Activated B cell treated with CpG ODN at 0.5 μM for 24 hours (primary cell): ENCODE results near the gene RHEBL1. TPM values are rescaled to one million over a fixed set of nuclear protein-coding genes. Genes with fewer than 3 reads are reported as not detected.

Source experiments
- ATAC-seq: fragments of 200-7000 bp; cut with Tn5 transposase; one replicate; pipeline ENCODE4 v1.10.0; 2021; ENCODE audit warnings: low read depth, mild to moderate bottlenecking, moderate library complexity
- CTCF ChIA-PET: fragments of 350-600 bp; sonication (Branson Sonifier 250); formaldehyde crosslinking; loops from one replicate; lab custom pipeline; 2021; ENCODE audit warnings: antibody characterized with exemption; lab: Charles Lee
- POLR2A ChIA-PET: fragments of 350-600 bp; sonication (Branson Sonifier 250); formaldehyde crosslinking; loops from one replicate; lab custom pipeline; 2021; ENCODE audit warnings: antibody characterized with exemption; lab: Charles Lee
- DNase-seq: peaks from one replicate; pipeline ENCODE4 v3.0.0; 2022
- H3K27ac Mint-ChIP-seq: one replicate; pipeline ENCODE4 v1.8.0; 2020; ENCODE audit warnings: mixed read lengths
- H3K27me3 Mint-ChIP-seq: one replicate; pipeline ENCODE4 v1.8.0; 2021; ENCODE audit warnings: mixed read lengths
- H3K36me3 Mint-ChIP-seq: one replicate; pipeline ENCODE4 v1.8.0; 2021; ENCODE audit warnings: low read depth, mixed read lengths
- H3K4me1 Mint-ChIP-seq: one replicate; pipeline ENCODE4 v1.8.0; 2021; ENCODE audit warnings: mixed read lengths
- H3K4me3 Mint-ChIP-seq: one replicate; pipeline ENCODE4 v1.8.0; 2020; ENCODE audit warnings: mild to moderate bottlenecking, mixed read lengths
- H3K9me3 Mint-ChIP-seq: one replicate; pipeline ENCODE4 v1.8.0; 2020; ENCODE audit warnings: mixed read lengths
- CTCF ChIP-seq: fragments of 200-600 bp; IDR thresholded peaks from one replicate; pipeline ENCODE4 v1.8.0; 2022; ENCODE audit warnings: antibody characterized with exemption, mild to moderate bottlenecking
- intact Hi-C: fragments of 100-400 bp; cut with micrococcal nuclease; formaldehyde crosslinking; loops from one replicate; pipeline ENCODE4 v1.15.1; 2024
- total RNA-seq: library from RNA; stranded (reverse); gene quantifications from 2 replicates; pipeline ENCODE4 v1.2.3, GENCODE V29; 2022

RHEBL1 gene
- total RNA-seq, 1 donor from 2014 or later, result 3.2 TPM

- DNase-seq, result no peak
- Mint-ChIP-seq H3K27me3 (no peaks in the 10 kb centered on the region), H3K4me1 (no peaks in the 10 kb centered on the region), H3K27ac (no peak overlapping the region), H3K9me3 (no peaks in the 10 kb centered on the region), H3K36me3 (peaks cover 81% of the 10 kb centered on the region), H3K4me3 (no peak overlapping the region)
- TF ChIP-seq CTCF, result no peak
- no peak for ATAC-seq
- intact Hi-C loops, result no loop called here
- CTCF ChIA-PET, result interaction anchor here (0.6 kb wide), 1 partner anchor 289 kb away, joined by 3 read pairs; no protein-coding TSS in a partner anchor
- POLR2A ChIA-PET, result no interaction called here
These were observed 38.1 kb downstream of the RHEBL1 start for GRCh38 chr12:49031573-49032161.

GRCh38 chr12:49030714-49031572, 38.8 kb downstream of the RHEBL1 start:
- peaks cover 84% of the 10 kb centered on the region for H3K36me3 Mint-ChIP-seq
- ChIA-PET POLR2A (interaction anchor here (1.0 kb wide), 1 partner anchor 100 kb away, joined by 3 read pairs; the partner anchor contains the start of gene TUBA1B), CTCF (interaction anchor here (0.6 kb wide), 1 partner anchor 290 kb away, joined by 3 read pairs; no protein-coding TSS in a partner anchor)
- TF ChIP-seq CTCF, result no peak
- no peak overlapping the region for H3K4me3 Mint-ChIP-seq
- H3K4me1 Mint-ChIP-seq, result no peaks in the 10 kb centered on the region
- H3K9me3 Mint-ChIP-seq, result no peaks in the 10 kb centered on the region
- H3K27me3 Mint-ChIP-seq, result no peaks in the 10 kb centered on the region
- intact Hi-C loops, result no loop called here
- no peak overlapping the region for H3K27ac Mint-ChIP-seq
- no peak for ATAC-seq
- DNase-seq, result no peak

GRCh38 chr12:49030119-49030518, 39.7 kb downstream of the RHEBL1 start:
- peaks cover 85% of the 10 kb centered on the region for H3K36me3 Mint-ChIP-seq
- H3K9me3 Mint-ChIP-seq, result no peaks in the 10 kb centered on the region
- peak overlapping the region; percentile 21 for H3K27ac Mint-ChIP-seq
- H3K4me1 Mint-ChIP-seq, result no peaks in the 10 kb centered on the region
- intact Hi-C loops, result no loop called here
- ATAC-seq (no peak), DNase-seq (no peak)
- no peaks in the 10 kb centered on the region for H3K27me3 Mint-ChIP-seq
- ChIA-PET POLR2A (interaction anchor here (1.0 kb wide), 1 partner anchor 101 kb away, joined by 3 read pairs; the partner anchor contains the start of gene TUBA1B), CTCF (interaction anchor here (1.0 to 1.4 kb wide), 2 partner anchors 13 to 34 kb away, joined by 3 to 4 read pairs; no protein-coding TSS in a partner anchor)
- no peak overlapping the region for H3K4me3 Mint-ChIP-seq
- no peak for TF ChIP-seq CTCF

GRCh38 chr12:49028666-49029275, 41.0 kb downstream of the RHEBL1 start:
- Mint-ChIP-seq H3K36me3 (peaks cover 81% of the 10 kb centered on the region), H3K27me3 (no peaks in the 10 kb centered on the region), H3K4me3 (no peak overlapping the region), H3K9me3 (no peaks in the 10 kb centered on the region), H3K4me1 (no peaks in the 10 kb centered on the region), H3K27ac (no peak overlapping the region)
- CTCF ChIA-PET, result interaction anchor here (0.6 to 1.4 kb wide), 2 partner anchors 14 to 23 kb away, joined by 3 to 4 read pairs; no protein-coding TSS in a partner anchor
- intact Hi-C loops, result no loop called here
- no peak for ATAC-seq
- no peak for DNase-seq
- POLR2A ChIA-PET, result no interaction called here
- no peak for TF ChIP-seq CTCF
